ENCODE results near the gene LPAR1.
A peak's percentile ranks its signal among the peaks of the same experiment; 100 is the strongest.

Gene LPAR1

DNA sequence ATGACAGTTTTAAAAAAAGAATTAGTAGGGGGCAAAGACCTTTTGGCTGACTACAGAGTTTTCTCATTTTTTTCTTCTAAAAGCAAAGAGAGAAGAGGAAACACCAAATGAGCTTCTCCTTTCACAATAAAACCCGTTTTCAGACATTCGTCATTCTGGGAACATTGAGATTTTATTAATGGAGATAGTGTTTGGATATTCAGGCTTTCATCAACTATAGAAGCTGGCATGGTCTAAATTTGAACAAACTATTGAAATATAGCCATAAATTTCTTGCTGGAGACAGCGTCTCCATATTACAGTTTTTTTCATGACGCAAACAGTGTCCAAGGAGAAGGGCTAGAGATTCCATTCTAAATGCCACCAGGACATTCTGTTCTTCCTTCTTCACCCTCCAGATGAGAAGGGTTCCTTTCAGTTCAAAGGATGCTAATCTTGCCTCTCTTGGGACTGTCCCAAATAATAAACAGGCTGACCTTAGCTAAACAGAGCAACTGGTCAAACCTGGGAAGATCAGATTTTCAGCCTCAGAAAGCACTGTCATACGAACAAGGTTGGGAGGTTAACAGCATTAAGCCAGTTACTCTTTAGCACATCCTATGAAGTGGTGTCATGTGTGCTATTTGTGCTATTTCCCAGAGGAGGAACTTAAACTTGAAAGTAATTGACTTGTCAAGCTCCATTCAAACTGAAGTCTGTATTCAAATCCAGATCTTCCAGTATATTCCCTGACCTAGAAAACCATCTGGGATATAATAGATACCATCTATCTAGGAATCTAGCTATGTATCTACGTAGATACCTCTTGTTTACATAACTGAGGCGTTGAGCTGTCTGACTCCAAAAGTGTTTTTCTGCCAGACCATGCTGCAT is 125.6 kb downstream of the LPAR1 start:
- DNase-seq: no peak

DNA sequence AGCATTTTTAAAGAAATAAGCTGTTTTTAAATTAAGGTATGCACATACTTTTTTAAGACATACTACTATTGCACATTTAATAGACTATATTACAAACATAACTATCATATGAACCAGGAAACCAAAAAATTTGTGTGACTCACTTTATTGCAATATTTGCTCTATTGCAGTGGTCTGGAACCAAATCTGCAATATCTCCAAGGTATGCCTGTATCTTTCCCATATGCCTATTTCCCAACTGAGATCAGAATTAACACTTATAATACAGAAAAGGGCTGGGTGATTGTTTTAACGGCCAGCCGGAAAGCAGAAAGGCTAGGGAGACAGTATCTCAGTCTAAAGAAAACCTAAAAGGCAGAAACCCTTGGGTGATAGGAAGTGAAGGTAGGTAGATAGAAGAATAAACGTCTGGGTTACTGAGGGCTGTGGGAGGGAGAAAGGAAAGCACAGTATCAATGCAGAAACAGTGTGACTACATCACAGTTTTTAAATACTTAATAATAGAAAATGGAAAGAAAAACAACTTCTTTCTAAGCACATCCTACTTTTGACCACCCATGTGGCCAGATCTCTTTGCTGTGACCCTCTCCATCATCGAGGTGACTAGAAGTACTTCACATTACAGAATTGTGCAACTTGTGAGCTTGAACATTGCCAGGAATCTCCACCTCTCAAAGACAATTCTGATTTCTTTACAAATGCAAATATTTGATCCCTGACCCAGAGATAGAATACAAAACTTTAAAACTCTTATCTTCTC is 126.4 kb downstream of the LPAR1 start:
- DNase-seq: no peak

DNA sequence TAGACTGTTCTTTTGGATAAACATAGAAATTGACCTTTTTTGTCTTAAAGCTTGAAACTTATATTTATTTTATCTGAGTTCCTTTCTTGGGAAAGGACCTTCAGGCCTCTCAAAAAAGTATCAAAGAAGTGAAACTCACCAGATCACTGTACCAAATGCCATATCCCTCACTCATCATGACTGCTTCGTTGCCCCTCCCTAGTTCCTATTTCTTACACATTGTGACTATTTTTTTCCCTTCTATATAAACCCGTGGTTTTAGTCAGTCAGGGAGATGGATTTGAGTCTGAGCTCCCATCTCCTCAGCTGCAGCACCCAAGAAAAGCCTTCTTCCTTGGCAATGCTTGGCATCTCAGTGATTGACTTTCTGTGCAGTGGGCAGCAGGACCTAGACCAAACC is 129.4 kb downstream of the LPAR1 start:
- DNase-seq: no peak

DNA sequence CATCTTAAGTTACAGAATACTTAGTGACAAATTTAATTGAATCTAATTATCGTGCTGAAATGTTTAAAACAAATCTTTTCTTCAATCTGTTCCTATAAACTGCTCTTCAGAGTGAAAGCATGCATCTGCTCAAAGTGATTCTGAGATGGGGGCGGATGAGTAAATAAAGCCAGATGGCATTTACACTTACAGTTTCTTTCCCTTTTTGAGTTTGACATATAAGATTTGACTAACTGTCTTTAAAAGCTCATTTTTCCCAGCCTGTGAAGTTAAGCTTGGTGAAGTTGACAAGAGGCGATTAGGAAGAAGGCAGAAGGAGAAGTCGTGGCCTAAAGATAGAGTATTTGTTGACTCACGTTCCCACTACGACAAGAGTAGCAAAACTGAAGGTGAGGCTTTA is 137.4 kb downstream of the LPAR1 start:
- DNase-seq: peak; percentile 45

DNA sequence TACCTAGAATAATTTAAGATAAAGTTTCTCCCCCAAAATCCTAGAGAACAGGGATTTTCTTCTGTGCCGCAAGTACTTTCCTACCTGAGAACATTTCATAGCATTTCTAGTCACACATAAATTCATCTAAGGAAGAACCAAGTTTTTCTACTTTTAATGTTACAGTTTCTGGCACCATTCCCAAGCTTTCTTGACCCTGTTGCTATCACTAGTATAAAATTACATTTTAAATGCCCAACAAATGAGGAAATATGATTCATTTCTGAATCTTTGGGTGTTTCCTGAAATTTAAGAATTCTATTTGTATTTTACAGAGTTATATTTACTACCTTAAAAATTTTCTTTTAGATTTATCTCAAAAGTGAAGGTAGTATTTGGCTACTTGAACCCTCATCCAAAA is 137.8 kb downstream of the LPAR1 start:
- DNase-seq: no peak

DNA sequence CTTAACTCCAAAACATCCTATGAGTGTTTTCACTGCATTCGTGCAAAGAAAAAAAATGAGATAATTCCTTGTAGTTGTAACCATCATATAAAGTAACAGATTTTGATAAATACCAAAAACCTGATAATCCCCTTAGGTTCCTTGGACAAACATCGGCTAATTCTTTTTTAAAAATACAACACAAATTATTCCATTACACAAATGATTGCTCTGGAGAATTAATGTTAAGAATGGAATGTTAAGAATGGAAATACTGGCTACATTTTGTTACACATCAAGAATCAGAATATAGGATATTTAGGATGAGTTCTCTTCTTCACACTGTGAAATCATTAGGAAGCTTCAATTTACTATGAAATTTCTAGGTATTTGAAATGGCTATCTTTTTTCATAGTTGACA is 139.4 kb downstream of the LPAR1 start:
- DNase-seq: no peak

GRCh38 chr9:110898358-110898757 is 139.9 kb downstream of the LPAR1 start:
- DNase-seq: no peak

DNA sequence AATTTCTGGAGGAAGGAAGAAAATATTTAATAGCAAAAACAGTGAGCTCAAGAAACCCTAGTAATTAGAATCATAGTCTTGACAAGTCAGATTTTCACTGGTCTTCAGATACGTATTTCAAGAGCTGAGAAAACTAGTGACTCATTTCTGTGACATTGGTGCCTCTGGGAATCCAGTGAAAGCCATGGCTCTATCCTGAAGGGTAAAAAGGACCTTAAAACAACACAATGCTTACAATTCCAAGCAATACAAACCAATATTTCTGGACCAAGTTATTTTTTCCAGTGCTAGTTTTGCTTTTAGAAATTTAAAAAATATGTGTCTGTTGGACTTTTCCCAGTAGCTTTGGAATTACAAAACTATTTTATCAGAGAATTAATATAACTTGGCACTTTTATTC is 140.3 kb downstream of the LPAR1 start:
- no peak for DNase-seq

GRCh38 chr9:110895147-110895905 is 142.9 kb downstream of the LPAR1 start:
- DNase-seq: no peak

- DNase-seq: no peak
These were observed 143.5 kb downstream of the LPAR1 start for GRCh38 chr9:110894731-110895130.

- DNase-seq: no peak
These were observed 145.6 kb downstream of the LPAR1 start for GRCh38 chr9:110892689-110893088.

DNA sequence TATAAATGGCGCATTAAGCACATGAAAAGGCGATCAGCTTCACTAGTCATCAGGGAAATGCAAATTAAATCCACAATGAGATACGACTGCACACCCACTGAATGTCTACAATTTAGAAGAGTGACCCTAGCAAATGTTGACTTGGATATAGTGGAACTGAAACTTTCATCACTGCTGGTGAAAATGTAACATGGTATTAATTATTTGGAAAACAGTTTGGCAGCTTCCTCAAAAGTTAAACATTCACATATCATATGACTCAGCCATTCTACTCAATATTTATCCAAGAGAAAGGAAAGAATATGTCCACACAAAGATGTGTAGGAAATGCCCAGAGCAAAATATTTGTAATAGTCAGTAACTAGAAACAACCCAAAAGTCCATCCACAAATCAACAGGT is 146.5 kb downstream of the LPAR1 start:
- no peak for DNase-seq

- no peak for DNase-seq
These were observed 147.9 kb downstream of the LPAR1 start for GRCh38 chr9:110890416-110890815.

- DNase-seq: no peak
These were observed 151.0 kb downstream of the LPAR1 start for GRCh38 chr9:110887276-110887675.

- DNase-seq: no peak
These were observed 151.4 kb downstream of the LPAR1 start for GRCh38 chr9:110886832-110887231.

DNA sequence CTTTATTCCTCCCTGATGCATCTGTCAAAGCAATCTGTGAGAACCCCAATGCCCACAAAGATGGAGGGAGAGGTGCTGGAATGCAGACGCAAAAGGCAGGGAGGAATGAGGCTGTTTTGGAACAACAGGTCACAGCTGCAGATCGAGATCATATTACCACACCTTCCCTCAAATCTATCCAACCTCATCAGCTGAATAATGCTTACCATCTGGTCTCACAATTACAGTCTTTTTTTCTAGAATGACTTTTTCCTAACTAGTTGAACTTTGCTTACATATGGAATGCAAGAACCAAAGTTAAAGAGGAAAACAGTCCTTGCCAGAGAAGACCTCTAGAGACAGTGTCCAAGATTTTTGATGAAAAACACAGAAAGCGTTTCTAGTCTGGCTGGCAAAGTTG is 158.1 kb downstream of the LPAR1 start:
- DNase-seq: peak; percentile 96

GRCh38 chr9:110877374-110877773 is 160.9 kb downstream of the LPAR1 start:
- no peak for DNase-seq

- no peak for DNase-seq
These were observed 161.3 kb downstream of the LPAR1 start for GRCh38 chr9:110876929-110877328.

DNA sequence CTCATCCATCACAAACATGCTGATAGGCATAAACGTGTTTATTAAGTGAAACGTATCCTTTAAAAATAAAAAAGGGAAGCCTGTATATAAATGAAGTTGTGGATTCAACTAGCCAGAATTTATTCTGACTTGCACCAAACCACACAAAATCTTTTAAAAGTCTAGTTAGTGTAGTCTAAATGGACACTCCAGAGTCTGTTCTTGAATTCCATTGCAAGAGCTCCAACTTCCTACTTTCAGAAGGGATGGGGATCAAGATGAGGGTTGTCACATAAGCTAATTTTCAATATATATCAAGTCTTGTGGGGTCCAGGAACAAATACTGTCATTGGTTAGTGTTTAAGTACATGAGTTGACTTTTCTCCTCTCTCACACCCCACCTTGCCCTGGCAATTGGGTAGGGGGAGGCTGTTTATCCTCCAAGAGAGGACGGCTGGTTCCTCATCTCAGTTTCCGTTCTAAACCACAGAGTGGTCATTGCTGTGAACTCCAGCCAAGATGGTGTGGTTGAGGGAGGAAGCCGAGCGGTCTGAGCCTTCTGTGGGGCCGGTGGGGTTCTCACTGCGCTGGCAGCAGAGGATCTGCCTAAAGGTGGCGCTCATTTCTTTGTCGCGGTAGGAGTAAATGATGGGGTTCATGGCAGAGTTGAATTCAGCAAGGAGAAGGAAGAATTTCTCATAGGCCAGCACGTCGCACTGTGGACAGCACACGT is 163.2 kb downstream of the LPAR1 start:
- DNase-seq: no peak

- no peak for DNase-seq
These were observed 165.3 kb downstream of the LPAR1 start for GRCh38 chr9:110872920-110873319.

DNA sequence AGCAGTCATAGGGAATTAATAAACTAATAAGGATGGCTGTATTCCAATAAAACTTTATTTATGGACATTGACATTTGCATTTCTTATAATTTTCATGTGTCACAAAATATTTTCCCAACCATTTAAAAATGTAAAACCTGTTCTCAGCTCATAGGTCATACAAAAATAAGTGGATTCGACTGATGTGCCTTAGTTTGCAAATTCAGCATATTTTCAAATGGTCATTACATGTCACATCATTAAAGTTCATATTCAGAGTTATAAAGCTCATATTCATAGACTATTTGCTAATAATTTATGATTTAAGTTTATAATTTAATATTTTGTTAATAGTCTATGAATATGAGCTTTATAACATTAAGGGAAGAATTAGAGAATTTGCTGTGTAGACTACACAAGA is 166.5 kb downstream of the LPAR1 start:
- DNase-seq: no peak

GRCh38 chr9:110869931-110870330 is 168.3 kb downstream of the LPAR1 start:
- DNase-seq: no peak

- no peak for DNase-seq
These were observed 174.3 kb downstream of the LPAR1 start for GRCh38 chr9:110864011-110864410.

Data from NCI-H2171 treated with DMSO at 0.1 percent for 48 hours (cell line).